GM21576 (cell line): Measurements from ENCODE around the gene SHLD1.
"Not testable (repeated sequence)": the region's sequence is repeated elsewhere in the genome, so short reads cannot be mapped to it uniquely, and the experiment has no call there.

ENCODE experiments used
- ATAC-seq: cut with Tn5 transposase; IDR thresholded peaks from one replicate; pipeline ENCODE4 v1.9.1; 2021; ENCODE audit warnings: mild to moderate bottlenecking, moderate library complexity; ENCODE audit not compliant: unreplicated experiment

SHLD1 gene

GRCh38 chr20:5780846-5781217 is 30.6 kb downstream of the SHLD1 start:
- no peak for ATAC-seq

DNA sequence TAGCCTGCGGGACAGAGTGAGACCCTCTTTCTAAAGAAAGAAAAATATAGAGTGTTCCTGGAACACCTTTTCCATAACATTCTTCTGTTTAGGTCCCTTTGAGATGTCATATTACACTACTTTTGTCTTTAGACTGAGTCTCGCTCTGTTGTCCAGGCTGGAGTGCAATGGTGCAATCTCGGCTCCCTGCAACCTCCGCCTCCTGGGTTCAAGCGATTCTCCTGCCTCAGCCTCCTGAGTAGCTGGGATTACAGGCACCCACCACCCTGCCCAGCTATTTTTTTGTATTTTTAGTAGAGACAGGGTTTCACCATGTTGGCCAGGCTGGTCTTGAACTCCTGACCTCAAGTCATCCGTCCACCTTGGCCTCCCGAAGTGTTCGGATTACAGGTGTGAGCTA is 31.2 kb downstream of the SHLD1 start:
- not testable (repeated sequence) for ATAC-seq

- ATAC-seq, result no peak
Measured at GRCh38 chr20:5781798-5782750, 31.9 kb downstream of the SHLD1 start.

DNA sequence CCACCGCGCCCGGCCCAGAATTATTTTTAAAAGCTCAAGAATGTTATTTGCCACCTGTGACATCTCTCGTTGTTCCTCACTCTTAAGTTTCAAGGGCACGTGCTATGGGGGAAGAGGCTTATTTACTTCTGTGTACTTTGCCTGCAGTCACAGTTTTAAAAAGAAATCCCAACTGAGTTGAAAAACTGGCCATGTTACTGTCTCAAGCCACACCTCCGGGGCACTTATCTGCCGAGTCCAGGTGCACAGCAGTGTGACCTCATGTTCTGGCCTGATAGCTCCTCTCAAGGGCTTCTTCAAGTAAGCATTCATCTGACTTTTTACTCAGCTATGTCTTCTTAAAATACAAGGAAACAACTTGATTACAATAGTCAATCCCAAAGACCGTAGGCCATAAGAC is 34.5 kb downstream of the SHLD1 start:
- no peak for ATAC-seq

- no peak for ATAC-seq
Measured at GRCh38 chr20:5785146-5785545, 34.9 kb downstream of the SHLD1 start.

GRCh38 chr20:5786930-5787795 is 37.0 kb downstream of the SHLD1 start:
- no peak for ATAC-seq

GRCh38 chr20:5787796-5788165 is 37.6 kb downstream of the SHLD1 start:
- no peak for ATAC-seq

GRCh38 chr20:5788385-5788895 is 38.2 kb downstream of the SHLD1 start:
- ATAC-seq, result peak; percentile 87

- no peak for ATAC-seq
Measured at GRCh38 chr20:5789827-5790226, 39.6 kb downstream of the SHLD1 start.

- ATAC-seq, result no peak
Measured at GRCh38 chr20:5793916-5794315, 43.7 kb downstream of the SHLD1 start.

GRCh38 chr20:5796331-5797040 is 46.3 kb downstream of the SHLD1 start:
- ATAC-seq, result no peak

DNA sequence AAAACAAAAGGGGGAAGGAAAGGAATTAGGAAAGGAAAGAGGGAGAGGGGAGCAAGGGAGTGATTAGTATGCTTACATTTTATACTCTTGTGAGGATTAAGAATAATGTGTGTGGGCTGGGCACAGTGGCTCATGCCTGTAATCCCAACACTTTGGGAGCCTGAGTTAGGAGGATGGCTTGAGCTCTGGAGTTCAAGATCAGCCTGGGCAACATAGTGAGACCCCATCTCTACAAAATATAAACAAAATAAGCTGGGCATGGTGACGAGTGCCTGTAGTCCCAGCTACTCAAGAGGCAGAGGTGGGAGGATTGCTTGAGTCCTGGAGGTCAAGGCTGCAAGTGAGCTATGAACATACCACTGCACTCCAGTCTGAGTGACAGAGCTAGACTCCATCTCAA is 47.0 kb downstream of the SHLD1 start:
- no peak for ATAC-seq

GRCh38 chr20:5797843-5798462 is 47.8 kb downstream of the SHLD1 start:
- peak; percentile 89 for ATAC-seq

DNA sequence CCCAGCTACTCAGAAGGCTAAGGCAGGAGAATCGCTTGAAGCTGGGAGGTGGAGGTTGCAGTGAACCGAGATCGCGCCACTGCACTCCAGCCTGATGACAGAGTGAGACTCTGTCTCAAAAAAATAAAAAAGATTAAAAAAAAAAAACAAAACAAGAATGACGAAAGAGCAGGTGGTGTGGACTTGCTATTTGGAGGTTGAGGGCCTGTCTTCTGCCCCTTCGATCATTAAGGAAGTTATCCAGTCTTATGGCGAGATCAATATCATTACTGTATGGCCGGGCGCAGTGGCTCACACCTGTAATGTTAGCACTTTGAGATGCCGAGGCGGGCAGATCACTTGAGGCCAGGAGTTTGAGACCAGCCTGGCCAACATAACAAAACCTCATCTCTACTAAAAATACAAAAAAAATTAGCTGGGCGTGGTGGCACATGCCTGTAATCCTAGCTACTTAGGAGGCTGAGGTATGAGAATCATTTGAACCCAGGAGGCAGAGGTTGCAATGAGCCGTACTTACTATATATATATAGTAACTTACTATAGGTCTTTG is 53.6 kb downstream of the SHLD1 start:
- not testable (repeated sequence) for ATAC-seq

DNA sequence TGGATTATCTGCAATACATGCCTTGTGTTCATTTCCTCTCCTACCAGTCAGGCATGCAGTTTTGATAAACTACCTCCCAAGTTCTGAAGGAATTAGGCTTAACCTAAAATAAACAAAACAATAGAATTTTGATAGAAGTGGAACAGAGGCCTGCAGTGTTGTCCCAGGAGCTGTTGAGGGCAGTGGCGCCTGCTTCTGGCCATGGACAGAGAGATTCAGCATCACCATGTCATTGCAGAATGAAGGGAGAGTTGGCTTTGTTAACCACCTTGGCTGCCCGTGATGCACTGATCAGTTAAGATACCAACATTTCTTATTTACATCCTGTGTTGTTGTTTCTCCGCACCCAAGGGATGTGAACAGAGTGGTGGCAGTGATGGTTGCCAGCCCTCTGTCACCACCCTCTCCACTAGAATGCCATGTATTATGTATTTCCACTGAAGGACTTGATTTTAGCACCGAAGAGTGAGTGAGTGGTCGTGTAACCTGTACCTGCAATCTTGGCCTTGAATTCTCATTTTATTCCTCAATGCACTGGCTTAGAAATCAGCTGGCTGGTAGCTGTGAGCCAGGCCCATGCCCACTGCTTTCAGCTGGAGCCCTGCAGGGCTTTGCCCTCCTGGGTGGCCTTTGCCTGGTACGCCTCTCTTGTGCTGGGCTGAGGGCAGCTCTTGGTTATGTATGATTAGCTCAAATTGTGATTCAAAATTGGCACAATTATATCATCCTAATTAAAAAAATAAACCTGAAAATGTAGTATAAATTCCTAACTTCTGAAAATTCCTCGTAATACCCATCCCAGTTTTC is 56.5 kb downstream of the SHLD1 start:
- ATAC-seq, result no peak

DNA sequence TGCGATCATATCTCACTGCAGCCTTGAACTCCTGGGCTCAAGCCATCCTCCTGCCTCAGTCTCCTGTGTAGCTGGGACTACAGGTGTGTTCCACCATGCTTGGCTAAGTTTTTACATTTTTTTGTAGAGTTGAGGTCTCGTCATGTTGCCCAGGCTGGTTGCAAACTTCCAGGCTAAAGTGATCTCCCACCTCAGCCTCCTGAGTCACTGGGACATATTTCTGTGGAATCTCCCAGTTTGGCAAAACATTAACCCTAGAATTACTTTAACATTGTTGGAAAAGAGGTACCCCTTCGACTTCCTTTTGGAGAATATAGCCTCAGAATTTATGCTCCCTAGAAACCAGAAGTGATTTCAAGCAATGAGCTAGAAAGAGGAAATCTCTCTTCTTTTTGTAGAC is 57.2 kb downstream of the SHLD1 start:
- ATAC-seq, result no peak

DNA sequence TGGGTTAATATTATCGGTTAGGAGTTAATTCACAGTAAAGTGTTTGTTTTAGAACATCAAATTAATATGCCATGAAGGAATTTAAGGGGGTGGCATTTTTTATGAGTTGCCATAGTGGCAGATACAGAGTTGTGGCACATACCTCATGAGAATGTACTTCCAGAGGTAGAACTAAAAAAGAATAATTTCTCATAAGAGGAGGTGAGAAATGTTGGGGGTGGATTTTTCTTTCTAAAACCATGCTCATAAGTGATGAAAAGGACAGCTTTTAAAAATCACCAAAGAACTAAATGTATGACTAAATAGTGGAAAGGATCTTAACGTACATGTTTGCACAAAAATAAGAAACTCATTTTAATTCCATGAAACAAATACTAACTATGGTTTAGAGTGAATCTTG is 58.7 kb downstream of the SHLD1 start:
- ATAC-seq, result no peak

DNA sequence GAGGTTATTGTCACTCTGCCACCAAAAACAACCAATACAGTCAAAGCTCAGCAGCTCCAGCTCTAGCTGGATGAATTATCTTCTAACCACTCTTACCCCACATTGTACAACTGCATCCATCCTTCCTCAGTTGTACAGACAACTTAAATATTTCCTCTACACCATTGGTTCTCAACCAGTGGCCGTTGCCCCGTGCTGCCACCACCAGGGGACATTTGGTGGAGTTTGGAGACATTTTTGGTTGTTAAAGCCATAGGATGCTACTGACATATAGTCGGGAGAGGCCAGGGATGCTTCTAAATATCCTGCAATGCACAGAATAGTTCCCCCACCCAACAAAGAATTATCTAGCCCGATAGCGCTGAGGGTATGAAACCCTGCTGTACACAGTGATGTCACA is 59.3 kb downstream of the SHLD1 start:
- ATAC-seq, result no peak

DNA sequence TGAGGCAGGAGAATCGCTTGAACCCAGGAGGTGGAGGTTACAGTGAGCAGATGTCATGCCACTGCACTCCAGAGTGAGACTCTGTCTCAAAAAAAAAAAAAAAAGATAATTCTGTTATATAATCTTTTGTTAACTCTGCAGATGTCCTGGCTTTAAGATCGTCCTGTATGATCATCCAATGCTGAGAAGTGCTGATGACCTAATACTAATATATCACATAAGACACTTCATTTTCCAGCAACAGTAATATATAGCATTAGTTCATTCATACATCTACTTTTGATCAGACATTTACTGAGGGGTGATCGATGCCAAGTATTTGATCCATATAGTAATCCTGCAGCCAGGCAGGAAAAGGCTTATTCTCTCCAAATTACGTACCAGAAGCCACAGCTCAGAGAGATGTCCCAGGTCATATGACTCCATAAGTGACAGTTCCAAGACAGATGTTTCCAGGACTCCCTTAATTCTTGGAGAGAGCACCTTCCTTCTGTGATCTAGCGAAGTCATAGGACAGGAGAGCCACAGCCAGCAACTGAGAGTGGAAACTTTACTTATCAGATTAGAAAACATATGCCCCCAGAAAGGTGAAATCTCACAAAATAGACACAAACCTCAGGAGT is 60.7 kb downstream of the SHLD1 start:
- ATAC-seq, result no peak
